HepG2 (cell line): Measurements from ENCODE around the gene ANKRD13C. TPM values are rescaled to one million over a fixed set of nuclear protein-coding genes. Genes with fewer than 3 reads are reported as not detected.

Experiments used
- ATAC-seq: fragments of 200-7000 bp; cut with Tn5 transposase; 3 replicates; pipeline ENCODE4 v1.9.1; 2020; ENCODE audit warnings: mild to moderate bottlenecking, moderate library complexity
- BruUV-seq: library from RNA; stranded (reverse); fragments of 400-500 nt; replicated peaks from 2 replicates; lab custom pipeline; 2021; lab: Mats Ljungman, UMichigan
- CTCF ChIA-PET: fragments of 300-600 bp; formaldehyde crosslinking; extraction: SDS; loops from one replicate; lab custom pipeline; 2021; ENCODE audit warnings: low total read pairs, inconsistent platforms, low intra/inter-chr PET ratio; lab: Yijun Ruan, JAX
- POLR2A ChIA-PET: fragments of 350-600 bp; sonication (Branson Sonifier 250); formaldehyde crosslinking; loops from one replicate; lab custom pipeline; 2020; ENCODE audit warnings: antibody characterized with exemption, inconsistent platforms; lab: Yijun Ruan, JAX
- DNase-seq: peaks from one replicate; pipeline ENCODE4 v3.0.0-alpha.2; 2015; ENCODE audit warnings: low spot score
- FAIRE-seq: peaks from 3 replicates; lab custom pipeline; 2011; peaks lifted over from hg19 to GRCh38; lab: Jason Lieb, UNC
- H2AFZ ChIP-seq: one replicate; pipeline ENCODE4 v1.6.1; 2011; ENCODE audit warnings: low read length, inconsistent platforms
- H3K27ac ChIP-seq: fragments of 300-600 bp; 3 replicates; pipeline ENCODE4 v1.8.0; 2011; ENCODE audit warnings: mixed run types, mild to moderate bottlenecking, mixed read lengths, low read length, inconsistent platforms; ENCODE audit not compliant: insufficient read depth; ENCODE audit errors: extremely low read length
- H3K27me3 ChIP-seq, 2 experiments: fragments of 200-600 bp in 1 of 2; 2 replicates in 1 of 2; 3 replicates in 1 of 2; pipeline versions ENCODE4 v1.6.0 to v1.8.0; 2011; ENCODE audit warnings: low read length in 2 of 2, mild to moderate bottlenecking in 2 of 2, moderate library complexity in 2 of 2, inconsistent platforms in 1 of 2; ENCODE audit not compliant: insufficient read depth in 2 of 2, control insufficient read depth in 1 of 2
- H3K36me3 ChIP-seq, 2 experiments: fragments of 200-600 bp in 1 of 2; replicated peaks in 1 of 2; 2 replicates in 1 of 2; 3 replicates in 1 of 2; pipeline versions ENCODE4 v1.5.1 to v1.8.0; 2011; ENCODE audit warnings: low read length in 2 of 2, inconsistent platforms in 1 of 2; ENCODE audit not compliant: insufficient read depth in 2 of 2, control insufficient read depth in 1 of 2
- H3K4me1 ChIP-seq: 2 replicates; pipeline ENCODE4 v1.5.1; 2012; ENCODE audit warnings: low read length, inconsistent platforms; ENCODE audit not compliant: insufficient read depth
- H3K4me2 ChIP-seq: 2 replicates; pipeline ENCODE4 v1.6.0; 2011; ENCODE audit warnings: low read depth, low read length, inconsistent platforms
- H3K4me3 ChIP-seq, 3 experiments: fragments of 200-600 bp in 1 of 3; sonication (generic), shearing (Covaris generic) in 1 of 3; replicated peaks in 1 of 3; 2 replicates each; pipeline ENCODE4 v1.5.1; 2011 to 2016; ENCODE audit warnings: low read length in 3 of 3, inconsistent platforms in 2 of 3, low read depth in 2 of 3, mild to moderate bottlenecking in 2 of 3, control low read depth in 1 of 3, mixed read lengths in 1 of 3; ENCODE audit not compliant: insufficient read depth in 1 of 3
- H3K79me2 ChIP-seq: one replicate; pipeline ENCODE4 v1.6.1; 2011; ENCODE audit warnings: low read length, inconsistent platforms; ENCODE audit not compliant: insufficient read depth
- H3K9ac ChIP-seq: 2 replicates; pipeline ENCODE4 v1.6.0; 2011; ENCODE audit warnings: mild to moderate bottlenecking, low read depth, low read length, inconsistent platforms; ENCODE audit not compliant: insufficient read depth
- H3K9me3 ChIP-seq: 2 replicates; pipeline ENCODE4 v1.5.1; 2012; ENCODE audit warnings: mild to moderate bottlenecking, low read length
- H4K20me1 ChIP-seq: 2 replicates; pipeline ENCODE4 v1.6.0; 2011; ENCODE audit warnings: inconsistent platforms, mild to moderate bottlenecking, low read length, moderate library complexity; ENCODE audit not compliant: insufficient read depth
- ARID2 ChIP-seq: sonication (generic); formaldehyde crosslinking; IDR thresholded peaks from 2 replicates; pipeline ENCODE4 v1.8.1; 2022; ENCODE audit warnings: mild to moderate bottlenecking, missing genetic modification reagents, borderline replicate concordance
- ARNTL ChIP-seq: sonication (generic); formaldehyde crosslinking; IDR thresholded peaks from 2 replicates; pipeline ENCODE4 v1.4.0; 2020; ENCODE audit warnings: mild to moderate bottlenecking, missing genetic modification reagents
- BRD4 ChIP-seq: sonication (generic); formaldehyde crosslinking; IDR thresholded peaks from 2 replicates; pipeline ENCODE4 v1.4.0; 2020; ENCODE audit warnings: missing genetic modification reagents
- ESRRA ChIP-seq: sonication (generic); formaldehyde crosslinking; IDR thresholded peaks from 2 replicates; pipeline ENCODE4 v1.5.1; 2020; ENCODE audit warnings: mild to moderate bottlenecking, low read depth, missing genetic modification reagents
- FOSL1 ChIP-seq: sonication (generic); formaldehyde crosslinking; IDR thresholded peaks from 2 replicates; pipeline ENCODE4 v1.9.0; 2021; ENCODE audit warnings: missing genetic modification reagents, borderline replicate concordance
- HMGA1 ChIP-seq: sonication (generic); formaldehyde crosslinking; conservative IDR thresholded peaks from 2 replicates; pipeline ENCODE4 v1.4.0; 2020; ENCODE audit warnings: missing genetic modification reagents
- LBX2 ChIP-seq: sonication (generic); formaldehyde crosslinking; IDR thresholded peaks from 2 replicates; pipeline ENCODE4 v1.5.0; 2020; ENCODE audit warnings: missing genetic modification reagents, mild to moderate bottlenecking, borderline replicate concordance
- MZF1 ChIP-seq: sonication (generic); formaldehyde crosslinking; IDR thresholded peaks from 2 replicates; pipeline ENCODE4 v1.8.1; 2023; ENCODE audit warnings: mild to moderate bottlenecking, missing genetic modification reagents, borderline replicate concordance
- NFATC3 ChIP-seq: sonication (generic); formaldehyde crosslinking; IDR thresholded peaks from 2 replicates; pipeline ENCODE4 v1.5.1; 2020; ENCODE audit warnings: mild to moderate bottlenecking, missing genetic modification reagents
- NFKB2 ChIP-seq: sonication (generic); formaldehyde crosslinking; IDR thresholded peaks from 2 replicates; pipeline ENCODE4 v1.4.0; 2020; ENCODE audit warnings: missing genetic modification reagents, borderline replicate concordance
- PAWR ChIP-seq: sonication (generic); formaldehyde crosslinking; IDR thresholded peaks from 2 replicates; pipeline ENCODE4 v1.4.0; 2020; ENCODE audit warnings: missing genetic modification reagents, mild to moderate bottlenecking, borderline replicate concordance
- PHF21A ChIP-seq: sonication (generic); formaldehyde crosslinking; IDR thresholded peaks from 2 replicates; pipeline ENCODE4 v1.5.0; 2020; ENCODE audit warnings: mild to moderate bottlenecking, missing genetic modification reagents
- SMAD3 ChIP-seq: sonication (generic); formaldehyde crosslinking; IDR thresholded peaks from 2 replicates; pipeline ENCODE4 v1.4.0; 2020; ENCODE audit warnings: missing genetic modification reagents
- TARDBP ChIP-seq: sonication (generic); formaldehyde crosslinking; IDR thresholded peaks from 2 replicates; pipeline ENCODE4 v1.8.0; 2022; ENCODE audit warnings: mild to moderate bottlenecking, missing genetic modification reagents
- U2AF1 ChIP-seq: fragments of 200-400 bp; formaldehyde crosslinking; optimal IDR thresholded peaks from 2 replicates; pipeline ENCODE3; 2017; ENCODE audit warnings: mild to moderate bottlenecking, low read depth, low read length
- ZFP41 ChIP-seq: sonication (generic); formaldehyde crosslinking; IDR thresholded peaks from 2 replicates; pipeline ENCODE4 v1.4.0; 2020; ENCODE audit warnings: mild to moderate bottlenecking, missing genetic modification reagents, borderline replicate concordance
- ZMAT3 ChIP-seq: sonication (generic); formaldehyde crosslinking; conservative IDR thresholded peaks from 2 replicates; pipeline ENCODE4 v1.7.0; 2021; ENCODE audit warnings: missing genetic modification reagents
- ZNF296 ChIP-seq: sonication (generic); formaldehyde crosslinking; conservative IDR thresholded peaks from 2 replicates; pipeline ENCODE4 v1.5.0; 2020; ENCODE audit warnings: mild to moderate bottlenecking, missing genetic modification reagents
- ZNF329 ChIP-seq: sonication (generic); formaldehyde crosslinking; IDR thresholded peaks from 2 replicates; pipeline ENCODE4 v1.9.0; 2021; ENCODE audit warnings: low read depth, mild to moderate bottlenecking, missing genetic modification reagents
- ZNF460 ChIP-seq: sonication (generic); formaldehyde crosslinking; IDR thresholded peaks from 2 replicates; pipeline ENCODE4 v1.5.1; 2020; ENCODE audit warnings: missing genetic modification reagents, mild to moderate bottlenecking, borderline replicate concordance
- ZNF589 ChIP-seq: sonication (generic); formaldehyde crosslinking; conservative IDR thresholded peaks from 2 replicates; pipeline ENCODE4 v1.8.0; 2022; ENCODE audit warnings: mild to moderate bottlenecking, moderate library complexity, missing genetic modification reagents
- ZNF605 ChIP-seq: sonication (generic); formaldehyde crosslinking; IDR thresholded peaks from 2 replicates; pipeline ENCODE4 v1.8.0; 2022; ENCODE audit warnings: mild to moderate bottlenecking, missing genetic modification reagents
- ZNF746 ChIP-seq: sonication (generic); formaldehyde crosslinking; IDR thresholded peaks from 2 replicates; pipeline ENCODE4 v1.8.0; 2022; ENCODE audit warnings: mild to moderate bottlenecking, missing genetic modification reagents
- ZNF75D ChIP-seq: sonication (generic); formaldehyde crosslinking; IDR thresholded peaks from 2 replicates; pipeline ENCODE4 v1.8.1; 2023; ENCODE audit warnings: missing genetic modification reagents, mild to moderate bottlenecking, borderline replicate concordance
- ZSCAN20 ChIP-seq: sonication (generic); formaldehyde crosslinking; IDR thresholded peaks from 2 replicates; pipeline ENCODE4 v1.4.0; 2020; ENCODE audit warnings: missing genetic modification reagents, mild to moderate bottlenecking, borderline replicate concordance
- WGBS: methylation state at CpG from one replicate; pipeline ENCODE4 v1.1.6; 2017; ENCODE audit warnings: low lambda C conversion rate; 5-methylcytosine and 5-hydroxymethylcytosine counted together
- in situ Hi-C: cut with HindIII; loops from 2 replicates; pipeline ENCODE4 v1.10.0; 2017; ENCODE audit warnings: low pct_unique_long_range_greater_than_20kb; ENCODE audit not compliant: extremely low pct_ligation_motif_present
- intact Hi-C: fragments of 100-400 bp; cut with micrococcal nuclease; formaldehyde crosslinking; loops from one replicate; pipeline ENCODE4 v1.10.0; 2022; ENCODE audit not compliant: unreplicated experiment
- polyA plus RNA-seq, 8 experiments: library from polyadenylated mRNA; depleted of rRNA in 3 of 8; stranded (reverse) in 7 of 8; unstranded in 1 of 8; fragments of >200 nt; fragmentation: Illumina TruSeq in 4 of 8; extraction: Trizol in 4 of 8; gene quantifications; 2 replicates each; pipeline versions ENCODE4 v1.2.1 to v1.2.3, GENCODE V29; 2011 to 2016; ENCODE audit warnings: low read depth in 4 of 8, missing spikeins in 1 of 8, mixed read lengths in 1 of 8; ENCODE audit not compliant: insufficient read depth in 1 of 8
- total RNA-seq, 5 experiments: library from RNA; depleted of rRNA; stranded (reverse); fragments of >200 nt; fragmentation: Illumina TruSeq; extraction: Trizol; gene quantifications; 2 replicates each; pipeline ENCODE4 v1.2.3, GENCODE V29; 2016; ENCODE audit warnings: low read depth in 1 of 5

The ANKRD13C gene
- total and polyA plus RNA-seq, 2 of the 13 experiments (the other 11 are each of a cell fraction or from before 2014, with no cell fraction given), result 6.2 to 17.6 TPM

GRCh38 chr1:70355111-70355407 is 537 bp upstream of the ANKRD13C start (continued):
- TF ChIP-seq PAWR (CRISPR knock-in tag) (no peak), ZMAT3 (CRISPR knock-in tag) (no peak), BRD4 (CRISPR knock-in tag) (0 out of 2 replicates have a peak, but pooled peaks have one; percentile 14), MZF1 (CRISPR knock-in tag) (no peak), ZNF460 (CRISPR knock-in tag) (no peak), ZNF329 (CRISPR knock-in tag) (no peak), ARNTL (CRISPR knock-in tag) (0 out of 2 replicates have a peak, but pooled peaks have one; percentile 3), ZNF75D (CRISPR knock-in tag) (no peak), FOSL1 (CRISPR knock-in tag) (no peak), ZNF589 (CRISPR knock-in tag) (no peak), ZNF746 (CRISPR knock-in tag) (no peak), ZNF296 (no peak), NFKB2 (CRISPR knock-in tag) (no peak)

GRCh38 chr1:70353601-70354331 is 756 bp downstream of the ANKRD13C start:
- ATAC-seq (peak; percentile 45), DNase-seq (peak; percentile 18), FAIRE-seq (no peak)
- TSS peak; percentile 64 for BruUV-seq
- peak overlapping the region; percentile 95 for H3K27ac ChIP-seq
- 2% methylated on average over 12 of the region's 34 CpGs for WGBS
- peaks cover 8% of the 10 kb centered on the region; the same call in 1 of the 2 replicates for H4K20me1 ChIP-seq
- H3K79me2 ChIP-seq, result peaks cover 53% of the 10 kb centered on the region
- in situ Hi-C loops (loop anchor here (5.0 kb wide), 1 partner anchor 59 kb away; the partner anchor contains the start of gene CTH), intact Hi-C loops (loop anchor here (1.0 kb wide), 1 partner anchor 58 kb away; the partner anchor contains the start of gene CTH)
- H3K4me3 ChIP-seq, result peak overlapping the region; percentile 89 to 94 (median 92)
- no peaks in the 10 kb centered on the region; a peak in 1 of 5 replicates for H3K27me3 ChIP-seq
- POLR2A ChIA-PET, result interaction anchor here (0.9 to 4.6 kb wide), 17 partner anchors 8 to 727 kb away, joined by 3 to 118 read pairs (median 5); partner anchors contain the start of genes CTH, LRRC40, SRSF11 and ZRANB2
- peaks cover 0 to 4% of the 10 kb centered on the region in 2 experiments; a peak in 1 of 5 replicates for H3K36me3 ChIP-seq
- H3K4me1 ChIP-seq, result peaks cover 31% of the 10 kb centered on the region
- peak overlapping the region; percentile 69 for H3K4me2 ChIP-seq
- no peak overlapping the region for H2AFZ ChIP-seq
- H3K9ac ChIP-seq, result peak overlapping the region; percentile 98
- CTCF ChIA-PET, result no interaction called here
- no peaks in the 10 kb centered on the region for H3K9me3 ChIP-seq
- no peak for TF ChIP-seq HMGA1 (CRISPR knock-in tag)
- TF ChIP-seq ZSCAN20, result 0 out of 2 replicates have a peak, but pooled peaks have one; percentile 49
- TF ChIP-seq ZNF605 (CRISPR knock-in tag), result peak; percentile 29; the same call in 1 of the 2 replicates
- TF ChIP-seq NFATC3 (CRISPR knock-in tag), result 0 out of 2 replicates have a peak, but pooled peaks have one; percentile 10
- peak; percentile 9; the same call in 1 of the 2 replicates for TF ChIP-seq SMAD3 (CRISPR knock-in tag)
- peak; percentile 11 for TF ChIP-seq U2AF1
- TF ChIP-seq ESRRA (CRISPR knock-in tag), result no peak
- TF ChIP-seq ARID2, result 0 out of 2 replicates have a peak, but pooled peaks have one; percentile 80
- TF ChIP-seq TARDBP (CRISPR knock-in tag), result 0 out of 2 replicates have a peak, but pooled peaks have one; percentile 8
- TF ChIP-seq LBX2 (CRISPR knock-in tag), result 0 out of 2 replicates have a peak, but pooled peaks have one; percentile 3
- TF ChIP-seq ZFP41, result 0 out of 2 replicates have a peak, but pooled peaks have one; percentile 8
- no peak for TF ChIP-seq PHF21A (CRISPR knock-in tag)
